ENCODE data around the gene FAM107B.

DNA sequence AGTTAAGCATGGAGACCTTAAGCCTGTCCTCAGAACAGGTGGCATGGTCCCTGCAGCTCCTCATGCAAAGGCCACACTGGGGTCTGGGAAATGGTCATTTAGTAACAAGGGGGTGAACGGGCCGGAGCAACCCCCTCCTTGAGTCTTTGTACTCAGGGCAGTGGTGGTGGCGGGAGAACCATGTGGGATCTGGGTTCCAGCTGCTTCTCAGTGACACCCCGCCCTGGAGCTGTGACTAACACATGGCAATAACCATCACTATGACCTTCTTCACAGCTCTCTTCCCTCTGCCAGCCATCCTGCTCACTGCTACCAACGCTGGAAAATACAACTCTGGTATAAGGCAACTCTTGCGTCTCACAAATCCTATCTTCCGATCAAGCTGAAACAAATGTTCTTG lies 240.5 kb downstream of the FAM107B start:
- TF ChIP-seq POLR2A (IDR thresholded peaks at IDR 0.05): no peak
- TF ChIP-seq, protein P1, sequence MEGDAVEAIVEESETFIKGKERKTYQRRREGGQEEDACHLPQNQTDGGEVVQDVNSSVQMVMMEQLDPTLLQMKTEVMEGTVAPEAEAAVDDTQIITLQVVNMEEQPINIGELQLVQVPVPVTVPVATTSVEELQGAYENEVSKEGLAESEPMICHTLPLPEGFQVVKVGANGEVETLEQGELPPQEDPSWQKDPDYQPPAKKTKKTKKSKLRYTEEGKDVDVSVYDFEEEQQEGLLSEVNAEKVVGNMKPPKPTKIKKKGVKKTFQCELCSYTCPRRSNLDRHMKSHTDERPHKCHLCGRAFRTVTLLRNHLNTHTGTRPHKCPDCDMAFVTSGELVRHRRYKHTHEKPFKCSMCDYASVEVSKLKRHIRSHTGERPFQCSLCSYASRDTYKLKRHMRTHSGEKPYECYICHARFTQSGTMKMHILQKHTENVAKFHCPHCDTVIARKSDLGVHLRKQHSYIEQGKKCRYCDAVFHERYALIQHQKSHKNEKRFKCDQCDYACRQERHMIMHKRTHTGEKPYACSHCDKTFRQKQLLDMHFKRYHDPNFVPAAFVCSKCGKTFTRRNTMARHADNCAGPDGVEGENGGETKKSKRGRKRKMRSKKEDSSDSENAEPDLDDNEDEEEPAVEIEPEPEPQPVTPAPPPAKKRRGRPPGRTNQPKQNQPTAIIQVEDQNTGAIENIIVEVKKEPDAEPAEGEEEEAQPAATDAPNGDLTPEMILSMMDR (IDR thresholded peaks at IDR 0.05): no peak

Data from heart left ventricle (tissue), 13 donors.